HFFc6 (cell line): Measurements from ENCODE around the gene EEFSEC. TPM values are rescaled to one million over a fixed set of nuclear protein-coding genes. Genes with fewer than 3 reads are reported as not detected.

ENCODE experiments used
- DNase-seq: peaks from one replicate; pipeline ENCODE4 v3.0.0-alpha.2; 2018
- H3K27ac Mint-ChIP-seq: 2 replicates; pipeline ENCODE4 v1.8.0; 2020; ENCODE audit warnings: mild to moderate bottlenecking, mixed read lengths
- H3K27me3 Mint-ChIP-seq: 2 replicates; pipeline ENCODE4 v1.8.0; 2021; ENCODE audit warnings: mild to moderate bottlenecking, moderate library complexity, mixed read lengths; ENCODE audit not compliant: insufficient read depth
- H3K36me3 Mint-ChIP-seq: 2 replicates; pipeline ENCODE4 v1.8.0; 2021; ENCODE audit warnings: low read depth, mixed read lengths
- H3K4me1 Mint-ChIP-seq: 2 replicates; pipeline ENCODE4 v1.8.0; 2020; ENCODE audit warnings: low read depth, mixed read lengths
- H3K4me3 Mint-ChIP-seq: 2 replicates; pipeline ENCODE4 v1.8.0; 2020; ENCODE audit warnings: mild to moderate bottlenecking, moderate library complexity, mixed read lengths
- H3K9me3 Mint-ChIP-seq: 2 replicates; pipeline ENCODE4 v1.8.0; 2020; ENCODE audit warnings: mild to moderate bottlenecking, mixed read lengths
- total RNA-seq, 6 experiments: library from RNA; stranded (reverse); fragmentation: NEBNext Ultra II Directional; extraction: Animal tissue kit (Norgen Biotek cat#: 25700); gene quantifications; 2 replicates in 1 of 6; 3 replicates in 5 of 6; pipeline ENCODE4 v1.2.3, GENCODE V29; 2021
- TF ChIP-seq, protein P1 (sequence below): fragments of 200-600 bp; sonication (generic); IDR thresholded peaks from 2 replicates; pipeline ENCODE4 v1.5.0; 2021; ENCODE audit warnings: antibody characterized with exemption, mild to moderate bottlenecking

The EEFSEC gene
- total RNA-seq, 6 experiments from 2014 or later: 8.2 to 11.6 (median 11.0) TPM

DNA sequence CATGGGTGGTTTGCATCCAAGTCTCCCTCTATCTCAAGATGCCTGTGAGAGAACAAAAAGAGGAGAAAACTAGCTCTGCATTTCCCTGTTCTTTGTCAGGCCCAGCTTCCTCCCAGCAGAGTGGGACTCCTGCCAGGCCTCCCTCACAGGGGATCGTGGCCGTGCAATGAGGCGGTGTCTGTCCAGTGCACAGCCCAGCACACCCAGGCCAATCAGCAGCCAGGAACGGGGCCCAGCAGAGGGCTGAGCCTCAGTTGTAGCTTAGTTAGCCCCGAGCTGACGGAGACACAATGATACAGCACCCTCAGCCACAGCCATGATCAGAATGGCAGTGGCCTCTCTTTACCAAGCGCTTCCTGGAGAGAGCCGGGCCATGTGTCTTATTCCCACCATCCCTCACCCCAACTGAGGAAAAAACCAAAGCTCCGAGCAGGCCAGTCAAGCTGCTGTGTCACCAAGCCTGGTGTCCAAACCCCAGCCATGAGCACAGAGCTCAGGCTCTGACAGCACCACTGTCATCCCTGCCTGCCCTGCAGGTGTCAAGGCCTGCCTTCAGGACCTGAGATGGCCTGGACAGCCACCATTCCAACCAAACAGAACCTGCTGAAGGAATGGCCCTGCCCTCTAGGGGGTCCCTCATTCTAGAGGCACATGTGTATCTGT is 242.3 kb downstream of the EEFSEC start:
- no peaks in the 10 kb centered on the region for H3K9me3 Mint-ChIP-seq
- peaks cover 5% of the 10 kb centered on the region; the same call in 1 of the 2 replicates for H3K4me1 Mint-ChIP-seq
- H3K27me3 Mint-ChIP-seq: peaks cover 4% of the 10 kb centered on the region
- H3K4me3 Mint-ChIP-seq: no peak overlapping the region
- H3K27ac Mint-ChIP-seq: no peak overlapping the region
- TF ChIP-seq, protein P1, sequence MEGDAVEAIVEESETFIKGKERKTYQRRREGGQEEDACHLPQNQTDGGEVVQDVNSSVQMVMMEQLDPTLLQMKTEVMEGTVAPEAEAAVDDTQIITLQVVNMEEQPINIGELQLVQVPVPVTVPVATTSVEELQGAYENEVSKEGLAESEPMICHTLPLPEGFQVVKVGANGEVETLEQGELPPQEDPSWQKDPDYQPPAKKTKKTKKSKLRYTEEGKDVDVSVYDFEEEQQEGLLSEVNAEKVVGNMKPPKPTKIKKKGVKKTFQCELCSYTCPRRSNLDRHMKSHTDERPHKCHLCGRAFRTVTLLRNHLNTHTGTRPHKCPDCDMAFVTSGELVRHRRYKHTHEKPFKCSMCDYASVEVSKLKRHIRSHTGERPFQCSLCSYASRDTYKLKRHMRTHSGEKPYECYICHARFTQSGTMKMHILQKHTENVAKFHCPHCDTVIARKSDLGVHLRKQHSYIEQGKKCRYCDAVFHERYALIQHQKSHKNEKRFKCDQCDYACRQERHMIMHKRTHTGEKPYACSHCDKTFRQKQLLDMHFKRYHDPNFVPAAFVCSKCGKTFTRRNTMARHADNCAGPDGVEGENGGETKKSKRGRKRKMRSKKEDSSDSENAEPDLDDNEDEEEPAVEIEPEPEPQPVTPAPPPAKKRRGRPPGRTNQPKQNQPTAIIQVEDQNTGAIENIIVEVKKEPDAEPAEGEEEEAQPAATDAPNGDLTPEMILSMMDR: no peak
- DNase-seq: no peak
- H3K36me3 Mint-ChIP-seq: no peaks in the 10 kb centered on the region

DNA sequence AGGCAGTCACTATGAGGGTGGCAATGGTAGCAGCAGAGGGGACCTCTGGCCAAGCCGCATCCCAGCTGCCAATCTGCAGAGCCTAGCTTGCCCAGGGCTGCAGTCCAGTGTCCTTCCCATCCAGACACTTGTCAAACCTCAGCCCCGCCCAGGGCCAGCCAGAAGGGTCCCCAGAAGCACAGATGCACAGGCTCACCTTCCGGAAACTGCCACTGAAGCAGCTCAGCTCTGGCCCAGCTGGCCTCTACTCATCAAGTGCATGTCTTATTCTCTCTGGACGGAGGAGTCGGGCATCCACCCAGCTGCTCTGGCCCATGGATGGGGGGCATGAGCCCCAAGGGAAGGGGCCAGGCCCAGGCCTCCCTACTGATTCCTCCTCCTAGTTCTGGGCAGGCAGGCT is 244.2 kb downstream of the EEFSEC start:
- Mint-ChIP-seq H3K4me1 (peaks cover 5% of the 10 kb centered on the region; the same call in 1 of the 2 replicates), H3K9me3 (no peaks in the 10 kb centered on the region), H3K27me3 (peaks cover 5% of the 10 kb centered on the region), H3K4me3 (no peak overlapping the region), H3K36me3 (no peaks in the 10 kb centered on the region), H3K27ac (no peak overlapping the region)
- TF ChIP-seq, protein P1: no peak
- DNase-seq: no peak

GRCh38 chr3:128398586-128398985 is 245.3 kb downstream of the EEFSEC start:
- DNase-seq: no peak
- Mint-ChIP-seq H3K27me3 (peaks cover 5% of the 10 kb centered on the region), H3K9me3 (no peaks in the 10 kb centered on the region), H3K4me3 (no peak overlapping the region), H3K27ac (no peak overlapping the region), H3K36me3 (no peaks in the 10 kb centered on the region), H3K4me1 (peaks cover 5% of the 10 kb centered on the region; the same call in 1 of the 2 replicates)
- TF ChIP-seq, protein P1: no peak

DNA sequence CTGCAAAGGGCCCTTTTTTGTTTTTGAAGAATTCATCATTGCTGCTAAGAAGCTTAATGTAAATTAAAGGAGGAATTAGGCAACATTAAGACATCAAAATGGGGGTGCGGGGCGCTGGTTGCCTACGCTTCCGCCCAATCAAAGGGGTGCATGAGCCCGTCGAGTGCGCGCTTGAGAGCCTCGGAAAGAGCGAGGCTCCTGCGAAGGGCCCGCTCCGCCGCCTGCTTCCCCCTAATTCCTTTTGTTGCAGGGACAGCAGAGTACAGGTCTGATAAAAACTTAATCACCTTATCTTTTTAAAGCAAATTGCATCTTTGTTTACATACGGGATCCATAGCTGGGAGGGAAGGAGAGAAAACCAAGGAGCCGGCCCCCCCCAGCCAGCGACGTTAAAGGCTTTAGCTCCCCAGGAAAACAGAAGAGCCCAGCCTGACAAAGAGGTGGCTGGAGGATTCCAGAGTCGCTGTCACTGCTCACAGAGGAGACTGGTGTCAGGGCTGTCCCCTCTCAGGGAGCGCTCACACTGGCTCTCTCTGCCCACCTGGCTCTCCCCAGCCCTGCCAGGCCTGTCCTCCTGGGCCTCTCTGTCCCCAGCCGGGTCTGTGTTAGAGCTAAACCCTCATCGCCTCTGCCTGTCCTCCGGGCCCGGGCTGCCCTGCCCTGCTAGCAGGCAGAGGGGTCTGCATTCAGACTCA is 246.1 kb downstream of the EEFSEC start:
- H3K4me1 Mint-ChIP-seq: peaks cover 5% of the 10 kb centered on the region; the same call in 1 of the 2 replicates
- H3K27ac Mint-ChIP-seq: no peak overlapping the region
- H3K36me3 Mint-ChIP-seq: no peaks in the 10 kb centered on the region
- H3K27me3 Mint-ChIP-seq: peaks cover 5% of the 10 kb centered on the region
- TF ChIP-seq, protein P1: no peak
- H3K4me3 Mint-ChIP-seq: no peak overlapping the region
- H3K9me3 Mint-ChIP-seq: no peaks in the 10 kb centered on the region
- no peak for DNase-seq

DNA sequence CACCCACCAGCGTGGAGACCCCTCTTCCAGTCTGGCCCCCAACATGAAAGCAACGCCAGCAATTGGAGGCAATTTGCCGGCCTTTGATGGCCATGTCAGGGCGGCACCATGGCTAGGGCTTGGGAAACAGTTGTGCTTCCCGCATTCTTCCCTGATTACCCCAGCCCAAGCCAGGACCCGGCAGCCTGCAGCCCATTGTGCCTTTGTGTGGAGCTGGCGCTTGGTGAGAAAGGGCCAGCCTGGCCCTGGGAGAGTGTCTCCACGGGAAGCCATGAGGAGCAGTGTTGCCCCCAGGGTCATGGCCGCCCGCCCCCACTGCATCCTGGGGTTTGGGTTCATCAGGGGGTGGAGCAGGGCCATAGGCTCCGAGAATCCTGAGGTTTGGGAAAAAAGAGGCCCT is 247.4 kb downstream of the EEFSEC start:
- H3K36me3 Mint-ChIP-seq: no peaks in the 10 kb centered on the region
- no peak overlapping the region for H3K27ac Mint-ChIP-seq
- no peaks in the 10 kb centered on the region for H3K9me3 Mint-ChIP-seq
- DNase-seq: no peak
- TF ChIP-seq, protein P1: no peak
- no peak overlapping the region for H3K4me3 Mint-ChIP-seq
- peaks cover 4% of the 10 kb centered on the region for H3K27me3 Mint-ChIP-seq
- H3K4me1 Mint-ChIP-seq: no peaks in the 10 kb centered on the region
